HG03442 (cell line): ENCODE measurements around the gene ELOB.

ENCODE experiments used
- ATAC-seq: cut with Tn5 transposase; IDR thresholded peaks from one replicate; pipeline ENCODE4 v1.9.1; 2021; ENCODE audit warnings: mild to moderate bottlenecking, moderate library complexity; ENCODE audit not compliant: unreplicated experiment

Gene ELOB

DNA sequence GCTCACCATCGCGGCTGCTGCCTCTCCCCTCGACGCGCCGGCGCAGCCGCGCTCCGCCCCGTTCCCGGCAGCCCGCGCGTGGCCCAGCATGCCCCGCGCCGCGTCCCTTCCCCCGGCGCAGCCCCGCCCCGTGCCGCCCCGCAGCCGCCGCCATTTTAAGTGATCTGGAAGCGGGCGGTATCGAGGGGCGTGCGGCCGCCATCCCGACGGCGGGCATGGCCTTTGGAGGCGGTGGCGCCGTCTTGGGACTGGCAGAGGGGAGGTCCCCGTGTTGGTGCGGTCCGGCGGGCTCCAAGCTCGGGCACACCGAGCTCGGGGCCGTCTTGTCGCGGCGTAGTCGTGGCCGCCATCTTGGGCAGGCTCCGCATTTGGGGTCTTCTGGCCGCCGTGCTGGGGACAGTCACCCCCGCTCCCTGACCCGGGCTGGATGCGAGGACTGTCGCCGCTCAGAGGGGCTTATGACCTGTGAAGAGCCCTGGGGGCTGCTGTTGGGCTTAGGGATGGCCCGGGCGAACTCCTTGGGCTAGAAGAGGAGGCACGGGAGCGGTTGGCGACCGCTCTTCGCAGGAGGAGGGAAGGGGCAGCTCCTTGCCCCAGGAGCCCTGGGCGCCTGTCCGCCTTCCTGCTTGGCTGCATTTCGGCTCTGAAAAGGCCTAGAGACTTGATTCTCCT, at the start of gene ELOB:
Gene ELOB (minus strand): TSS at position 50 of the 672 bp plus-strand sequence. CDS start 41 bp downstream, at position 9.
- ATAC-seq, result peak; percentile 67

DNA sequence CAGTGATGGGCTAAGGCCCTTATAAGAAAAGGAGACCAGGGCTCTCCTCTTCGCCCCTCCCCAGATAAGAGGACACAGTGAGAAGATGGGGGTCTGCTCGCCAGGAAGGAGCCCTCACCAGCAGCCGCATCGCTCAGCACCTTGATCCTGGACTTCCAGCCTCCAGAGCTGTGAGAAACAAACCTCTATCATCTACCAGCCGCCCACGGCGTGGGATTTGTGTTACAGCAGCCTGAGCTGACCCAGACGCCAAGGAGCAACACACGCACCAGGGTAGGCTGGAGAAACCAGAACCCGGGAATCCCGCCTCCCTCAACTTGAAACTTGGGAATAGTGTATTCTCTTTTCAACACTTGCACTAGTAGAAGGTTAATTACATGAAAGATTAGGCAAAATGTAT, 48.8 kb upstream of the ELOB start:
- ATAC-seq, result no peak

DNA sequence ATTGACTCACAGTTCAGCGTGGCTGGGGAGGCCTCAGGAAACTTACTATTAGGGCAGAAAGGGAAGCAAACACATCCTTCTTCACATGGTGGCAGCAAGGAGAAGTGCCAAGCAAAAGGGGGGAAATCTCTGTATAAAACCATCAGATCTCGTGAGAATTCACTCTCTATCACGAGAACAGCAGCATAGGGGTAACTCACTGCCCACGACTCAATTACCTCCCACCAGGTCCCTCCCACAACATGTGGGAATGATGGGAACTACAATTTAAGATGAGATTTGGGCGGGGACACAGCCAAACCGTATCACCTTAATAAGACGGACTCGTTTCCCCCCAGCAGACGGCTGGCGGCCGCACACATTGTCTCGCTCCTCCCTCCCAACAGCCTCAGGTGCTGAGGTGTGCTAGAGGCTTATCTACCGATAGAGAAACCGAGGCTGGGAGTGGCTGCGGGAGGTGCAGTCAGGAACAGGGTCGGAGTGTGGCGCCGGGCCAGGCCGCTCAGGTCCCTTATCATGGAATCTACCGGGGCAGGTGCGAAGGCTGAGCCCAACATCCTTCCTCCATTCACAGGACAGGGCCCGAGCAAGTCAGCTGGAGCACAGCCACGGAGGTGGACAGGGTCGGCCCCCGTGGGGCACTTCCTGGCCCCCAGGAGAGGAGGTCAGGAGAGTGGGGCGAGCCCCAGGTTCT, 48.1 kb upstream of the ELOB start:
- no peak for ATAC-seq

DNA sequence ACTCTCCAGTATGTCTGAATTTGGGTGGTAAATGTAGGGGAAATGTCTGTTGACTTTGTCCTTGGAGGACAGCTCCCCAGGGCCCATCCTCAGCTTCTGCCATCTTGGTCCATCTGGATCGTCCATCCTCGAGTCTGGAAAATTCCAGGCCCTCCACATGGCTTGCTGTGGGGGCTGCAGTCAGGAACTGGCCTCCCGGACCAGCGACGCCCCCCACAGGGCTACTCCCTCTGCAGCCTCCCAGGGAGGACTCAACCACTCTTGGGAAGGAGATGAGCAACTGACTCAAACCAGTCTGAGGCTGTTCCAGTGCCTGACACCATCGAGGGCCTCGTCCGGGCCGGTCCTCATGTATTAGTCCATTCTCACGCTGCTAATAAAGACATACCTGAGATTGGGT, 47.5 kb upstream of the ELOB start:
- no peak for ATAC-seq

DNA sequence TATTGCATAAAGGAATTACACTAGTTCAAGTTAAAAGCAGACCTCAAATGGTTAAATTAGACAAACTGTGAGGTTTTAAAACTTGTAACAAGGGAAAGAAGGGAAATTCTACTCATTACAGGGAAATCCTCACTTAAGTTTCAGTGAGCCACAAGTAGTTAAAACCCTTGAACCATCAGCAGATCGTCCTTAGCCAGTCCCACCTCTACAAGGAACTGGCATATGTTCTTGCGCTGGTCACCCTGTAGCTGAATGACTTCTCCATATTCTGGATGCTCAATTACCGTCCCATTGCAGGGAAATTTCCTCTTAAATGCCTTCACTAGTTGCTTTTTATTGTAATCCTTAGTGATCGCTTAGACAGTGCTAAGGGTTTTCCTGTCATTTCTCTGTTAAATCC, 45.4 kb upstream of the ELOB start:
- ATAC-seq, result no peak

DNA sequence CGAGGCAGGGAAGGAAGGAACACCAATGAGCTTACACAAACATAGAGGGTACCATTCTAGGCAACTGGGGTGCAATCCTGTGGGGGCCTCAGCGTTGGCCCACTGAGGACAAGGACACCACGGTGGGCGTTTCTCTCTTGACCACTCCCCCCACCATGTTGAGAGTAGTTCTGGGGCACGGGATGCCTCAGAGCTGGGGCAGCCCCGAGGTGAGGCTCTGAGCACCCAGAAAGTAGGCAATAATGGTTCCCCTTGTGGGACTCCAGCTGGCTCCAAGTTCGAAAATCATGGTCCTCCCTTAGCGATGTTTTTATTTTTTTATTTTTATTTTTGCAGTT, 45.0 kb upstream of the ELOB start:
- no peak for ATAC-seq

DNA sequence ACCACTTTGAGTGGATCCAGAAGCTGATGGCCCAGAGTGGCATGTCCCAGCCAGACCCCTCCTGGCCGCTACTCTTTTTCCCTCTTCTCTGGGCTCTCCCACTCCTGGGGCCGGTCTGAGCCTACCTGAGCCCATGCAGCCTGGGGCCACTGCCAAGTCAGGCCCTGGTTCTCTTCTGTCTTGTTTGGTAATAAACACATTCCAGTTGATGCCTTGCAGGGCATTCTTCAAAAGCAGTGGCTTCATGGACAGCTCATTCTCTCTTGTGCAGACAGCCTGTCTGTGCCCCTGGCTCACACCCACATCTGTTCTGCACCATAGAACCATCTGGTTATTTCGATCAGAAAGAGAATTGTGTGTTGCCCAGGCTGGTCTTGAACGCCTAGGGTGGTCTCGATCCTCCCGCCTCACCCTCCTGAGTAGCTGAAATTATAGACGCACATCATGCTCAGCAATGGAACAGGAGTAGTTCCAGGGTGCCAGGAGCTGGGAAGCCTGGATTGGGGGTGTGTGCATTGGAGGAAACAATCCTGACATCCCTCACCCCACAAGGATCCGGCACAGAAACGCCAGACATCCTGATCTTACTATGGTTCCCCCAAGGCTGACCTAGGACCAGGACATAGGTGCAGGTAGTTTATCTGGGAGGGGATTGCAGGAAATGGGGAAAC, 44.5 kb upstream of the ELOB start:
- ATAC-seq, result no peak

DNA sequence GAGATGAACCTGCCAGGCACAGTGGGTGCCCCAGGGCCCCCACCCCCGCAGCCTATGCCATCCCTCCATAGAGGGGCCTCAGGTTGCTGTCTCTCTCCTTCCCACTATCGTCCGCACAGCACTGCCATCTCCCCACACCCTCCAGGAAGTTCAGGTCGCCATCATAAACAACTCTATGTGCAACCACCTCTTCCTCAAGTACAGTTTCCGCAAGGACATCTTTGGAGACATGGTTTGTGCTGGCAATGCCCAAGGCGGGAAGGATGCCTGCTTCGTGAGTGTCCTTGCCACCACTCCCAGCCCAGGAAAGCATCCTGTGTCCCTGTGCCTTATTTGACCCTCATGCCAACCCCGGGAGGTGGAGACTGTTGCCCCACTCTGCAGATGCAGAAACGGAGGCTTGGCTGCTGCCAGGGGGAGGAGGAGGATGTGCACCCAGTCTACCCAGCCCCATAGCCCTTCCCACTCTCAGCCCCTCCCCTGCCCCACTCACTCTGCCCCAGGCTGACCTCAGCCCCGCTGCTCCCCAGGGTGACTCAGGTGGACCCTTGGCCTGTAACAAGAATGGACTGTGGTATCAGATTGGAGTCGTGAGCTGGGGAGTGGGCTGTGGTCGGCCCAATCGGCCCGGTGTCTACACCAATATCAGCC, 43.9 kb upstream of the ELOB start:
- no peak for ATAC-seq

DNA sequence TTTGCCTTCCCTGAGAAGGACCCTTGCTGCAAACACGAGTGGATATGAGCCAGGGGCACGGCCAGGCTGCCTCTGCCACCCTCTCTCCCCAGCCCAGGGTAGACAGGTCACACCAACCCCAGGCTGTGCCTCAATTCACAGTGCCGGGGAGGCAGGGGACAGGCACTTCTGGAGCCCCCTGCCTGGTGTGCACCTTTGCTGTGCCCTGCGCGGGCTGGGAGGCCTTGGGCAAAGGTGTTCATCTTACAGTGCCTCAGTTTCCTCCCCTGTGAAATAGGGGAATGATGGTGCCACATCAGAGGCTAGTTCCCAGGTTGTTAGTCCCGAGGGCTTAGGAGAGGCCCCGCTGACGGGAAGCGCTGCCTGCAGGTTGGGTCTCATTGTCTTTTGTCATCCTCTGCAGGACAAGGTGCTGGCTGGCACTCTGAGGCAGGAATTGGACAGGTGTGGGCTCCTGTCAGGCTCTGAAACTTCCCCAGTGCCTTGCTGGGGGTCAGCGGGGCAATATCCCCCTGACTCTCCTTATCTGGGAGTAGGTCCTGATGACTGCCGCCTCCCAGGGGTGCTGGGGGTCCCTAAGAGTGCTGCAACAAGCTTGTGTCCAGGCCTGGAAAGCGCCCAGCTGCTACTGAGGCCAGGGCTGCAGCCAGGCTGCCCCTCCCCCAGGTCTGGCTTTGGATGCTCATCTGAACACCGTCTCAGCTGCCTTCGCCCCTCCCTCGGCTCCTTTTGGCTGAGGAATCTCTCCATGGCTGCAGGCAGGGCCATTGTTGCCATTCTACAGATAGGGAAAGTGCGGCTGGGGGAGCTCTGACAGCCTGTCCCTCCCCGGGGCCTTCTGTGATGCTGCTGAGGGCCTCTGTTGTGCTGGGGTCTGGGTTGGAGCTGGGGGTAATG, 43.1 kb upstream of the ELOB start:
- no peak for ATAC-seq

DNA sequence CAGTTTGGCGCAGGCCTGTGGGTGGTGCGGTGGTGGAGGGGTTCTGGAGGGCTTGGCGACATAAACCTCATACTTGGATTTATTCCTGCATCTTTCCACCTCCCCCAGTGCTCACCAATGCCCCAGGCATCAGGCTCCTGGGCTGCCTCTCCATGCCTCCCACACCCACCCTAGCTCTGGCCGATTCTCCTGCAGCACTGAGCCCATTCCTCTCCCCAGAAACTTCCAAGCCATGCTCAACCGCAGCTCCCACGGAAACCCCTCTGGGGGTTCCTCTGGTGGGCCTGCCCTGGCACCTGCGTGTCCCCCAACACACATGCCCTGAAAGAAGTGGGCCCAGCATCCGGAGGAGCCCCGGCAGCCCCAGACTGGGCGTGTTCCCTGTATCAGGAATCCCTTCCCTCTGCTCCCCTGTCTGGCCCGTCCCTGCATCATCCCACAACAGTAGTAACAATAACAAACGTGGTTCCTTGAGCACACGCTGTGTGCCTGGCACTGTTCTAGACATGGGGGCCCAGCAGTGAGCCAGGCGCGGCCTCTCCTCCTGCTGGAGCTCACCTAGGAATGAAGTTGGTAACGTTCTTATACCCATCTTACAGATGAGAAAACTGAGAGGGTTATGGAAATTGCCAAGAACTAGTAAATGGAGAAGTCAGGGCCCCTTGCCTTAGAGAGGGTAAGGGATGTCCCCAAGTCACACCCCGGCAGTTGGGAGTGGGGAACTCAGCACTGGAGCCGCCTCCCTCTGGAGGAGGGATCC, 42.3 kb upstream of the ELOB start:
- no peak for ATAC-seq

DNA sequence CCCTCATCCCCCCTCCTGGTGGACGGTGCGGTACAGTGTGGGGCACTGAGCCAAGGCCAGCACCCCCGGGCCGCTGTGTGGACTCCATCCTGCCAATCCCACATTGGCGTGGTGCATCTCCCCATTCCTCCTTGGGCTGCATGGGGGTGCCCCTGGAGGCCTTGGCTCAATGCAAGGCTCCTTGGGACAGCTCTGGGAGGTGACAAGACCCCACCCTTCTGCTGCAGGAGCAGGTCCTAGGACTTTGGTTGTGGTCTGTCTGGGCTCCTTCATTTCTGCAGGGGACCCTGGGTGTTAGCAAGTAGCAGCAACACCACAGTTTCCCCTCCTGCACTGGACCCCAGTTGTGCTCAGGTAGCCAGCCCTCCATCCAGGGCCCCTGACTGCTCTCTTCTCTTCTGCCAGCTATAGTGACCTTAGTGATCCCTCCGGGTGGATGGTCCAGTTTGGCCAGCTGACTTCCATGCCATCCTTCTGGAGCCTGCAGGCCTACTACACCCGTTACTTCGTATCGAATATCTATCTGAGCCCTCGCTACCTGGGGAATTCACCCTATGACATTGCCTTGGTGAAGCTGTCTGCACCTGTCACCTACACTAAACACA, 41.3 kb upstream of the ELOB start:
- no peak for ATAC-seq

DNA sequence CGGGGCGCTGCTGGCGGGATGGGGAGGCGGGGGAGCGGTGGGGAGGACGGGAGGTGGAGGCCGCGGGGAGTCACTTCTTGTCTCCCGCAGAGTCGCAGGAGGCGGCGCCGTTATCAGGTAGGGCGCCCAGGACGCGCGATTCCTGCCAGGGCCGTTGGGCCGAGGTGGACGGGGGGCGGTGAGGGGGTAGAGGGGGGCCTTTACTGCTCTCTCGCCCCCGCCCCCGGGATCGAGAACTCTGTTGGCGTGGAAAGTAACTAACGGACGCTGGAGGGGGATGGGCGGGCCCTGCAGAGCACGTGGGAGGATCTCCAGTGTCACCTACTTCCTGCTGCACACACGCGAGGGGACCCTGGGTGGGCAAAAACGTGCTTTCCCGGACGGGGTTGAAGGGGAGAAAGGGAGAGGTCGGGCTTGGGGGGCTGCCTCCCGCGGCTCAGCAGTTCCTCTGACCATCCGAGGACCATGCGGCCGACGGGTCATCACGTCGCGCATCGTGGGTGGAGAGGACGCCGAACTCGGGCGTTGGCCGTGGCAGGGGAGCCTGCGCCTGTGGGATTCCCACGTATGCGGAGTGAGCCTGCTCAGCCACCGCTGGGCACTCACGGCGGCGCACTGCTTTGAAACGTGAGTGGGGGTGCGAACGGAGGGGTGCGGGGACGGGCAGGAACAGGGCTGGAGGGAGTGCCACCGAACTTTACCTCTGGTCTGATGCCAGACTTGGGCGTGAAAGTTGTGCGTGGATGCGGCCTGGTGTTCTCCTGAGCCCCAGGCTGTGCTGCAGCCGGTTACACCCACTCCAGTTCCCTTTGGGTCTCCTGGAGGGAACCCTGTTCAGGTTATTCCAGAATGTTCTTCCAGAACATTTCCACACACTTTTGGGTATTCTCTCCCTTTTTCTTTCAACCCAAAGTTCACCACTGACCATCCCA, 40.5 kb upstream of the ELOB start:
- ATAC-seq, result no peak

DNA sequence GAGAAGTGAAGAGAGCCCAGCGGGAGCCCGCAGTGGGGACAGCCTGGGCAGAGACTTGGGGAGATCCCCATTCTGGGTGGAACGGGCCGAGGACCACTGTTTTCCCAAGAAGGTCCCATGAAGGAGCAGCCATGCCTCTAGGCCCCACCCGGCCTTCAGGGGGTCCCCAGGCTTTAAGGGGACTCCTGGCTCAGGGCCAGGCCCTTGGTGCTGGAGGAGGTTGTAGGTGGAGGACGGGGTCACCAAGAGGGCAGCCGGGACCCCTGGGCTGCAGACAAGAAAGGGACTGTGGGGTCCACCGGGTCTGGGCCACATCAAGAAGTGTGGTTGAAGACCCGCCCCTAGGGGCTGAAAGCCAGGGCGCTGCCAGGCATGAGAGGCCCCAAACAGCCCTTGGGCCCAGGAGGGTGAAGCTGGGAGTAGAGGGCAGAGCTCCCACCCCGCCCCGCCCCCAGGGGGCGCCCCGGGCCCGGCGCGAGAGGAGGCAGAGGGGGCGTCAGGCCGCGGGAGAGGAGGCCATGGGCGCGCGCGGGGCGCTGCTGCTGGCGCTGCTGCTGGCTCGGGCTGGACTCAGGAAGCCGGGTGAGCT, 39.8 kb upstream of the ELOB start, which contains the start of gene PRSS21:
Gene PRSS21 (plus strand): TSS at position 487 of the 589 bp plus-strand sequence. CDS start 32 bp downstream, at position 519.
- no peak for ATAC-seq

DNA sequence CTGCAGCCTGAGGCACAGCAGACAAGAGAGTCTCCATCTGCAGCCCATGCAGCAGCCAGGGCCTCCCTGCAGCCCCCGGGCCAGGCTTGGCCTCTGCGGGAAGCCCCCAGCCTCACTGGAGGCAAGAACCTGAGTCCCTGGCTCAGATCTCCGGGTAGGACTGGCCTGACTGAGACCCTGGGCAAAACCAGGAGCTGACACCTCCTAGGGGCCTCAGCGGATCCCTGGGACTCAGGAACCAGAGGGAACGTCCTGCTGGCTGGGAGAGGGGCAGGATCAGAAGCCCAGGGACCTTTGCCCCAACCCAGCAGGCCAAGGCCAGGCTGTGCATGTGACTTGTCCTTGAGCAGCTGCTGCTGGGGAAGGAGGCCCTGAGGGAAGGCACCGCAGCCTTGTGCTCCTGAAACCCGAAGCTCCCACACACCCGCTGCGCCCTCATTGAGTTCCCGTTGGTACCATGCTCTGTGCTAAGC, 38.3 kb upstream of the ELOB start:
- no peak for ATAC-seq

DNA sequence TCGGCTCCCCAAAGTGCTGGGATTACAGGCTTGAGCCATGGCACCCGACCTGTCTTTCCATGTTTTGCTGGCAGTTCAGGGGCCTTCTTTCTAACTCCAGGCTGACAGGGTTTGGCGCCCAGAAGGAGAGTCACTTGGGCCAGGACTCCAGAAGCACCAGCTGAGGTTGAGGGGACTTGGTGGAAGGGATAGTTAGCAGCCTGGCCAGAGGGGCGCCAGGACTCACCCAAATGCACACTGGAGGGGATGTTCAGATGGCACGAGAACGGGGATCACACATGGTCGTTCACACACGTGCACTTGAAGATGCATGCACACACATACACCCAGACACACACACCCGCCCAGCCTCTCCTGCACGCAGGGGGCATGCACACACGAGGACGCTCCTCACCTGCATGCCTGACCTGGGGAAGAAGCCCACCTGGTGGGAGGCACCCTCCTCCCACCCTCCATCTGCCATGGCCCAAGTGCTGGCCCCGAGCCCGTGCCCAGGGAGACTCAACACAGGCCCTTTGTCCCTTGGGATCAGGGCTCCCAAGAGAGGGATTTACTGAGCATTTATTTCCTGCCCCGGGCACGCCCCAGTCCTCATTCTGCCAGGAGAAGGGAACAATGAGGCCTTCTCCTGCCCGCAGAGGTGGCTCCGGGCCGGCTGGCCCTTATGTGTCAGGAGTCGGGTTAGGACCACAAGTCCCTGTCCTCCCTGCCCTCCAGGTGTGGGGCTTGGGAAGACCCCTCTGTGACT, 37.6 kb upstream of the ELOB start:
- no peak for ATAC-seq

DNA sequence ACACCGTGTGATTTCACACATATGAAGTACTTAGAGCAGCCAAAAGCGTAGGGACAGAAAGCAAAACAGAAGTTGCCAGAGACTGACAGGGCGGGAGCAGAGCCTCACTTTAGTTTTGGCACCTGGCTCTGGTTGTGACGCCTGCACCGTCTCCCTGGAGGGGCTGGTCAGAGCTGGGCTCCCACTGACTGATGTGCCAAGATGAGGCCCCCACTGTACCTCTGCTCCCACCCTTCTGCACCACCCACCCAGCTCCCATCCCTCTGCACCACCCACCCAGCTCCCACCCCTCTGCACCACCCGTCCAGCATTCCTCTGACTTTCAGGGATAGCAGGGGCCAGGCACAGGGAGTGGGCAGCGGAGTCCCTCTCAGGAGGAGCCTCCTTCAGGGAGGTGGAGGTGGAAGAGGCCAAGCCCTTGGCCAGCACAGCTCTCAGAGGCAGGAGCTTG, 36.7 kb upstream of the ELOB start:
- ATAC-seq, result no peak
